H1 (cell line): ENCODE results near the gene GBA2. TPM values are rescaled to one million over a fixed set of nuclear protein-coding genes. Genes with fewer than 3 reads are reported as not detected.

Source experiments
- CTCF ChIA-PET: fragments of 300-600 bp; sonication (Branson Sonifier 250); formaldehyde crosslinking; loops from one replicate; lab custom pipeline; 2021; ENCODE audit not compliant: partially characterized antibody; lab: Charles Lee
- POLR2A ChIA-PET: fragments of 300-600 bp; sonication (Branson Sonifier 250); formaldehyde crosslinking; loops from one replicate; lab custom pipeline; 2021; ENCODE audit warnings: inconsistent platforms; ENCODE audit not compliant: partially characterized antibody; lab: Charles Lee
- DNase-seq, 2 experiments: peaks; one replicate each; pipeline versions ENCODE4 v3.0.0 to v3.0.0-alpha.2; 2010 to 2022; ENCODE audit warnings: low spot score in 2 of 2, low read depth in 1 of 2, mixed read lengths in 1 of 2
- FAIRE-seq: peaks from 2 replicates; lab custom pipeline; 2011; peaks lifted over from hg19 to GRCh38; lab: Jason Lieb, UNC
- H2AFZ ChIP-seq: 2 replicates; pipeline ENCODE4 v1.8.1; 2012; ENCODE audit warnings: low read length, inconsistent platforms
- H2AK5ac ChIP-seq: 2 replicates; pipeline ENCODE4 v1.6.1; 2013; ENCODE audit warnings: low read depth, low read length
- H2BK120ac ChIP-seq: replicated peaks from 2 replicates; pipeline ENCODE3; 2013; ENCODE audit warnings: low read depth, low read length, inconsistent platforms
- H2BK12ac ChIP-seq: 2 replicates; pipeline ENCODE4 v1.6.1; 2013; ENCODE audit warnings: low read depth, low read length
- H2BK15ac ChIP-seq: 2 replicates; pipeline ENCODE4 v1.6.1; 2013; ENCODE audit warnings: low read length
- H2BK20ac ChIP-seq: 2 replicates; pipeline ENCODE4 v1.6.1; 2013; ENCODE audit warnings: low read length
- H2BK5ac ChIP-seq: 2 replicates; pipeline ENCODE4 v1.6.1; 2013; ENCODE audit warnings: low read depth, low read length
- H3K14ac ChIP-seq: 2 replicates; pipeline ENCODE4 v1.6.1; 2013; ENCODE audit warnings: inconsistent platforms; ENCODE audit not compliant: insufficient read length
- H3K18ac ChIP-seq: 2 replicates; pipeline ENCODE4 v1.6.1; 2013; ENCODE audit warnings: low read length; ENCODE audit errors: extremely low read depth
- H3K23ac ChIP-seq: 2 replicates; pipeline ENCODE4 v1.6.1; 2013; ENCODE audit warnings: inconsistent platforms; ENCODE audit not compliant: insufficient read length
- H3K23me2 ChIP-seq: 2 replicates; pipeline ENCODE4 v1.6.1; 2013; ENCODE audit warnings: low read depth, low read length
- H3K27ac ChIP-seq: 2 replicates; pipeline ENCODE4 v1.6.1; 2011; ENCODE audit warnings: low read depth, low read length, inconsistent platforms
- H3K27me3 ChIP-seq, 4 experiments: replicated peaks in 1 of 4; 1 replicate in 1 of 4; 2 replicates in 3 of 4; pipeline versions ENCODE4 v1.6.1 to v1.8.1; 2011 to 2013; ENCODE audit warnings: low read length in 3 of 4, mild to moderate bottlenecking in 3 of 4, inconsistent platforms in 2 of 4, mixed read lengths in 2 of 4, moderate library complexity in 1 of 4; ENCODE audit not compliant: control insufficient read depth in 3 of 4, insufficient read depth in 3 of 4; ENCODE audit errors: extremely low read depth in 1 of 4
- H3K36me3 ChIP-seq, 4 experiments: 2 replicates each; pipeline versions ENCODE4 v1.6.1 to v1.8.1; 2011 to 2013; ENCODE audit warnings: mild to moderate bottlenecking in 4 of 4, low read length in 3 of 4, moderate library complexity in 2 of 4, control low read depth in 1 of 4, inconsistent platforms in 1 of 4; ENCODE audit not compliant: insufficient read depth in 4 of 4, control insufficient read depth in 2 of 4
- H3K4ac ChIP-seq: replicated peaks from 2 replicates; pipeline ENCODE3; 2013; ENCODE audit warnings: low read length, low read depth, mixed read lengths, inconsistent platforms; ENCODE audit not compliant: insufficient read length
- H3K4me1 ChIP-seq, 4 experiments: replicated peaks in 1 of 4; 1 replicate in 1 of 4; 2 replicates in 3 of 4; pipeline versions ENCODE4 v1.6.1 to v1.8.1; 2011 to 2013; ENCODE audit warnings: low read length in 3 of 4, inconsistent platforms in 2 of 4, mixed read lengths in 1 of 4; ENCODE audit not compliant: insufficient read depth in 4 of 4, control insufficient read depth in 3 of 4
- H3K4me2 ChIP-seq, 2 experiments: 2 replicates each; pipeline versions ENCODE4 v1.6.1 to v1.8.1; 2011 to 2013; ENCODE audit warnings: low read depth in 2 of 2, low read length in 2 of 2, control low read depth in 1 of 2, inconsistent platforms in 1 of 2, mild to moderate bottlenecking in 1 of 2; ENCODE audit not compliant: insufficient read depth in 1 of 2
- H3K4me3 ChIP-seq, 4 experiments: fragments of 200-600, 300-600 bp in 1 of 4; sonication (generic), shearing (Covaris generic), sonication (Bioruptor Twin) in 1 of 4; 2 replicates each; pipeline versions ENCODE4 v1.5.1 to v1.8.1; 2011 to 2016; ENCODE audit warnings: low read length in 4 of 4, low read depth in 3 of 4, control low read depth in 2 of 4, inconsistent platforms in 2 of 4, mild to moderate bottlenecking in 2 of 4, mixed read lengths in 1 of 4, moderate library complexity in 1 of 4; ENCODE audit not compliant: insufficient read depth in 2 of 4; ENCODE audit errors: extremely low read depth in 1 of 4
- H3K56ac ChIP-seq: replicated peaks from 2 replicates; pipeline ENCODE3; 2013; ENCODE audit warnings: low read depth, mild to moderate bottlenecking, mixed read lengths, low read length, inconsistent platforms; ENCODE audit not compliant: insufficient read length
- H3K79me1 ChIP-seq: 2 replicates; pipeline ENCODE4 v1.6.1; 2013; ENCODE audit warnings: low read depth, low read length, control low read depth
- H3K79me2 ChIP-seq, 2 experiments: 2 replicates each; pipeline versions ENCODE4 v1.6.1 to v1.8.1; 2012 to 2013; ENCODE audit warnings: low read length in 2 of 2, mild to moderate bottlenecking in 2 of 2, inconsistent platforms in 1 of 2; ENCODE audit not compliant: insufficient read depth in 2 of 2, control insufficient read depth in 1 of 2
- H3K9ac ChIP-seq, 4 experiments: replicated peaks in 1 of 4; 1 replicate in 1 of 4; 2 replicates in 3 of 4; pipeline versions ENCODE4 v1.6.1 to v1.8.1; 2011 to 2013; ENCODE audit warnings: low read depth in 3 of 4, low read length in 3 of 4, control low read depth in 2 of 4, mild to moderate bottlenecking in 2 of 4, moderate library complexity in 2 of 4, inconsistent platforms in 1 of 4; ENCODE audit errors: extremely low read depth in 1 of 4
- H3K9me3 ChIP-seq, 2 experiments: 2 replicates each; pipeline versions ENCODE4 v1.6.1 to v1.8.1; 2012 to 2013; ENCODE audit warnings: mild to moderate bottlenecking in 2 of 2, moderate library complexity in 2 of 2, control low read depth in 1 of 2, inconsistent platforms in 1 of 2, low read depth in 1 of 2, low read length in 1 of 2, mixed read lengths in 1 of 2; ENCODE audit not compliant: insufficient read depth in 2 of 2
- H4K20me1 ChIP-seq, 2 experiments: replicated peaks in 1 of 2; 2 replicates each; pipeline versions ENCODE3 to v1.8.1; 2011 to 2013; ENCODE audit warnings: inconsistent platforms in 2 of 2, low read length in 2 of 2, mild to moderate bottlenecking in 1 of 2; ENCODE audit not compliant: insufficient read depth in 2 of 2, control insufficient read depth in 1 of 2
- H4K5ac ChIP-seq: 2 replicates; pipeline ENCODE4 v1.6.1; 2013; ENCODE audit warnings: low read length, low read depth, mixed read lengths, inconsistent platforms; ENCODE audit not compliant: insufficient read length
- H4K8ac ChIP-seq: 2 replicates; pipeline ENCODE4 v1.8.0; 2013; ENCODE audit warnings: mild to moderate bottlenecking, moderate library complexity, low read length, inconsistent platforms; ENCODE audit not compliant: insufficient read depth; ENCODE audit errors: extremely low read depth
- H4K91ac ChIP-seq: replicated peaks from 2 replicates; pipeline ENCODE3; 2013; ENCODE audit warnings: low read length, mixed read lengths, inconsistent platforms; ENCODE audit not compliant: insufficient read length
- BACH1 ChIP-seq: IDR thresholded peaks from 2 replicates; pipeline ENCODE4 v1.6.1; 2012; ENCODE audit warnings: low read length, improper control_type of control experiment
- GABPA ChIP-seq: IDR thresholded peaks from 2 replicates; pipeline ENCODE4 v1.6.1; 2011; ENCODE audit warnings: mild to moderate bottlenecking, low read length, moderate library complexity, borderline replicate concordance; ENCODE audit not compliant: insufficient read depth
- NANOG ChIP-seq: IDR thresholded peaks from 2 replicates; pipeline ENCODE4 v1.6.1; 2011; ENCODE audit warnings: low read length, low read depth, mild to moderate bottlenecking, inconsistent platforms; ENCODE audit not compliant: insufficient read depth, poor library complexity, severe bottlenecking
- WGBS, 2 experiments: shearing (Covaris generic) in 1 of 2; methylation state at CpG; one replicate each; pipeline versions ENCODE4 v1.1.6 to v1.1.7; 2013 to 2015; ENCODE audit warnings: low lambda C conversion rate in 2 of 2, mixed read lengths in 2 of 2, inconsistent platforms in 1 of 2, low coverage in 1 of 2, missing lambda C conversion rate in 1 of 2; ENCODE audit not compliant: insufficient replicate concordance in 2 of 2, insufficient coverage in 1 of 2, insufficient read length in 1 of 2; ENCODE audit errors: extremely low coverage in 1 of 2, missing lambda C conversion rate in 1 of 2; 5-methylcytosine and 5-hydroxymethylcytosine counted together
- polyA plus RNA-seq, 7 experiments: library from polyadenylated mRNA; depleted of rRNA in 3 of 7; stranded (reverse) in 5 of 7; unstranded in 2 of 7; fragments of >200 nt in 5 of 7; fragments of 200-250 nt in 2 of 7; gene quantifications; 1 replicate in 5 of 7; 2 replicates in 1 of 7; 4 replicates in 1 of 7; pipeline versions ENCODE4 v1.2.1 to v1.2.3, GENCODE V29; 2011 to 2013; ENCODE audit warnings: missing spikeins in 2 of 7, mixed read lengths in 2 of 7
- total RNA-seq: library from RNA; stranded (reverse); fragmentation: NEBNext Ultra II Directional; extraction: Animal tissue kit (Norgen Biotek cat#: 25700); gene quantifications from 2 replicates; pipeline ENCODE4 v1.2.1, GENCODE V29; 2021

The GBA2 gene
- total and polyA plus RNA-seq, 2 of the 8 experiments (the other 6 are each of a cell fraction or from before 2014, with no cell fraction given), result 64.2 to 71.9 TPM

DNA sequence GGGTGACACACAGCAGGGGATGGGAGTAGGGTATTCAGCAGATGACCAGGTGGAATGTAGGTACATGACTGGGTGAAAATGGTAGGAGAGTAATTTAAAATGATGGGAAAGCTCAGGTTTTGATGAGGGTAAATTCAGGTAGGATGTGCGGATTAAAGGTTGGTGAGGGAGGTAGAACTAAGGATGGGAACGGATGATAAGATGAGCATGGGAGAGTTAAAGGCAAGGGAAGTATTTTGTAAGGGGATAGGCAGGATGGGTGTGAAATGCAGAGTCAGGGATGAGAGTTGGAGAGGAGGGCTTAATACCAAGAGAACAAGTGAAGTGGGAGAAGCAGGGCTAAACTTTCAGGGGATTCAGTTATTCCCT, 18.6 kb downstream of the GBA2 start:
- H4K20me1 ChIP-seq, result peaks cover 0 to 6% of the 10 kb centered on the region in 2 experiments
- H3K36me3 ChIP-seq, result peaks cover 0 to 7% (median 3%) of the 10 kb centered on the region in 4 experiments
- ChIA-PET CTCF (interaction anchor here (1.2 to 16.0 kb wide), 13 partner anchors 11 to 119 kb away, joined by 4 to 198 read pairs (median 20); partner anchors contain the start of genes ARHGEF39, CCDC107, GBA2 and MSMP), POLR2A (interaction anchor here (1.2 to 11.1 kb wide), 8 partner anchors 11 to 84 kb away, joined by 3 to 158 read pairs (median 10); partner anchors contain the start of genes ARHGEF39, GBA2, RGP1 and TPM2)
- no peak overlapping the region for H3K18ac ChIP-seq
- no peak overlapping the region for H3K14ac ChIP-seq
- H3K4me2 ChIP-seq, result peak overlapping the region; percentile 92 to 94; a peak in 3 of 4 replicates
- H3K79me1 ChIP-seq, result peaks cover 16% of the 10 kb centered on the region
- peaks cover 2 to 59% of the 10 kb centered on the region in 2 experiments for H3K79me2 ChIP-seq
- no peak overlapping the region for H2BK5ac ChIP-seq
- H4K8ac ChIP-seq, result no peak overlapping the region
- H3K56ac ChIP-seq, result no peak overlapping the region
- no peak overlapping the region for H3K23ac ChIP-seq
- peak overlapping the region; percentile 18; the same call in 1 of the 2 replicates for H2BK12ac ChIP-seq
- H3K27ac ChIP-seq, result no peak overlapping the region
- H2BK20ac ChIP-seq, result no peak overlapping the region
- H3K9me3 ChIP-seq, result no peaks in the 10 kb centered on the region; a peak in 1 of 4 replicates
- H3K4me3 ChIP-seq, result peak overlapping the region in 1 of 4 experiments; percentile 79; a peak in 2 of 8 replicates
- H3K23me2 ChIP-seq, result peaks cover 15% of the 10 kb centered on the region; the same call in 1 of the 2 replicates
- no peak for TF ChIP-seq GABPA
- TF ChIP-seq NANOG, result no peak
- TF ChIP-seq BACH1, result no peak
- DNase-seq (no peak), FAIRE-seq (no peak)
- H2AK5ac ChIP-seq, result peak overlapping the region; percentile 17; the same call in 1 of the 2 replicates
- WGBS, 2 experiments, result 86 to 100% methylated on average over 2 of the region's 2 CpGs
- H4K5ac ChIP-seq, result no peak overlapping the region
- no peaks in the 10 kb centered on the region for H3K27me3 ChIP-seq
- no peak overlapping the region for H2AFZ ChIP-seq
- H4K91ac ChIP-seq, result no peak overlapping the region
- H2BK15ac ChIP-seq, result no peak overlapping the region
- 0 out of 7 replicates have a peak overlapping the region, but pooled peaks of 1 of the 4 experiments have one; percentile 5 for H3K9ac ChIP-seq
- H3K4ac ChIP-seq, result no peak overlapping the region
- H2BK120ac ChIP-seq, result no peak overlapping the region
- H3K4me1 ChIP-seq, result peaks cover 21 to 46% (median 32%) of the 10 kb centered on the region in 4 experiments
